Caco-2 (cell line): ENCODE results near the gene DOCK10. TPM values are rescaled to one million over a fixed set of nuclear protein-coding genes. Genes with fewer than 3 reads are reported as not detected.

Source experiments
- BruUV-seq: library from RNA; stranded (reverse); fragments of 400-500 nt; replicated peaks from 2 replicates; lab custom pipeline; 2021; lab: Mats Ljungman, UMichigan
- CTCF ChIA-PET: fragments of 300-600 bp; sonication (Branson Sonifier 250); formaldehyde crosslinking; loops from one replicate; lab custom pipeline; 2022; ENCODE audit warnings: antibody characterized with exemption; lab: Charles Lee
- POLR2A ChIA-PET: fragments of 300-600 bp; sonication (Branson Sonifier 250); formaldehyde crosslinking; loops from one replicate; lab custom pipeline; 2022; ENCODE audit warnings: antibody characterized with exemption; lab: Charles Lee
- DNase-seq, 2 experiments: peaks; one replicate each; pipeline versions ENCODE4 v3.0.0 to v3.0.0-alpha.2; 2020 to 2022
- H3K27me3 ChIP-seq: replicated peaks from 2 replicates; pipeline ENCODE4 v1.6.0; 2011; ENCODE audit warnings: low read length; ENCODE audit not compliant: control insufficient read depth, insufficient read depth
- H3K36me3 ChIP-seq: 2 replicates; pipeline ENCODE4 v1.5.1; 2011; ENCODE audit warnings: low read length; ENCODE audit not compliant: control insufficient read depth, insufficient read depth
- H3K4me1 ChIP-seq: fragments of 250-450 bp; sonication (Bioruptor Pico); 2 replicates; pipeline ENCODE4 v1.5.1; 2020; ENCODE audit warnings: mild to moderate bottlenecking
- H3K4me3 ChIP-seq: 2 replicates; pipeline ENCODE4 v1.5.1; 2011; ENCODE audit warnings: low read depth, mild to moderate bottlenecking, control low read depth, low read length
- H3K9me3 ChIP-seq: fragments of 250-450 bp; sonication (Bioruptor Pico); 2 replicates; pipeline ENCODE4 v1.5.1; 2020; ENCODE audit warnings: mild to moderate bottlenecking, moderate library complexity
- H3K27ac Mint-ChIP-seq: one replicate; pipeline ENCODE4 v1.8.0; 2022; ENCODE audit warnings: mixed read lengths; ENCODE audit not compliant: unreplicated experiment
- H3K27me3 Mint-ChIP-seq: one replicate; pipeline ENCODE4 v1.8.0; 2022; ENCODE audit warnings: mixed read lengths; ENCODE audit not compliant: insufficient read depth, unreplicated experiment
- H3K36me3 Mint-ChIP-seq: one replicate; pipeline ENCODE4 v1.8.0; 2022; ENCODE audit warnings: mild to moderate bottlenecking, mixed read lengths; ENCODE audit not compliant: insufficient read depth, unreplicated experiment
- H3K4me1 Mint-ChIP-seq: one replicate; pipeline ENCODE4 v1.8.0; 2022; ENCODE audit warnings: low read depth, mixed read lengths; ENCODE audit not compliant: unreplicated experiment
- H3K4me3 Mint-ChIP-seq: one replicate; pipeline ENCODE4 v1.8.0; 2022; ENCODE audit warnings: mild to moderate bottlenecking, moderate library complexity, mixed read lengths; ENCODE audit not compliant: unreplicated experiment
- H3K9me3 Mint-ChIP-seq: one replicate; pipeline ENCODE4 v1.8.0; 2022; ENCODE audit warnings: mixed read lengths; ENCODE audit not compliant: unreplicated experiment
- intact Hi-C: fragments of 100-400 bp; cut with micrococcal nuclease; formaldehyde crosslinking; loops from one replicate; pipeline ENCODE4 v1.10.0; 2022; ENCODE audit not compliant: unreplicated experiment
- total RNA-seq: library from RNA; stranded (reverse); gene quantifications from 2 replicates; pipeline ENCODE4 v1.2.3, GENCODE V29; 2022
- TF ChIP-seq, protein P1 (sequence below), 2 experiments: fragments of 200-600 bp in 1 of 2; IDR thresholded peaks; 1 replicate in 1 of 2; 2 replicates in 1 of 2; pipeline versions ENCODE4 v1.5.1 to v1.8.0; 2011 to 2022; ENCODE audit warnings: antibody characterized with exemption in 1 of 2, control low read depth in 1 of 2, inconsistent platforms in 1 of 2, low read depth in 1 of 2, low read length in 1 of 2, mild to moderate bottlenecking in 1 of 2, moderate library complexity in 1 of 2; ENCODE audit not compliant: insufficient read depth in 1 of 2, severe bottlenecking in 1 of 2, unreplicated experiment in 1 of 2

The DOCK10 gene
- total RNA-seq, 1 experiment from 2014 or later = not detected

DNA sequence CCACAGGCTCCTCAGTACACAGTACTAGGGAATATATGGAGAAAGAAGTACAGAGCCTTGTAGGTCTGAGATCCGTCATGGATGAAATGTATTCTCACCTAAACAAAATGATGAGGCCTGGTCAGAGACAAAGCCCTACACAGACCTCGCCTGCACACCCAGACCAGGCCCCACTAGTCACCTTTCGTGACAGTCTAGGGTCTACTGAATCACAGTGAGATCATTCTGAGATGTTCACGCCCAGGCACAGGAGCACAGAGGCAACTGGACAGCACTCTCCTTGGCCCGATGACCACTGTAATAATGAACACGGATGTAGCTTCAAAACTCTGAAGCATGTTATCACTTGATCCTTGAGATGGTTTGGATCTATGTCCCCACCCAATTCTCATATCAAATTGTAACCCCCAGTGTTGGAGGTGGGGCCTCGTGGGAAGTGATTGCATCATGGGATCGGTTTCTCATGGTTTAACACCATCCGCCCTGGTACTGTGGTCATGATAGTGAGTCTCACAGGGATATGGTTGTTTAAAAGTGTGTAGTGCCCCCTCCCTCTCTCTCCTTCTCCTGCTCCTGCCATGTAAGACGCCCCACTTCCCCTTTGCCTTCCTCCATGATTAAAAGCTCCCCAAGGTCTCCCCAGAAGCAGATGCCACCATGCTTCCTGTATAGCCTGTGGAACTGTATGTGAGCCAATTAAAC lies 15.1 kb downstream of the DOCK10 start:
- no peaks in the 10 kb centered on the region for H3K36me3 ChIP-seq
- no peaks in the 10 kb centered on the region for H3K27me3 ChIP-seq
- DNase-seq = no peak
- Mint-ChIP-seq H3K4me3 (no peak overlapping the region), H3K36me3 (no peaks in the 10 kb centered on the region), H3K27me3 (peaks cover 6% of the 10 kb centered on the region), H3K4me1 (no peaks in the 10 kb centered on the region), H3K27ac (no peak overlapping the region), H3K9me3 (no peaks in the 10 kb centered on the region)
- H3K4me1 ChIP-seq = no peaks in the 10 kb centered on the region
- intact Hi-C loops = no loop called here
- H3K9me3 ChIP-seq = no peaks in the 10 kb centered on the region
- ChIA-PET CTCF (interaction anchor here (0.6 kb wide), 1 partner anchor 1775 kb away, joined by 4 read pairs; no protein-coding TSS in a partner anchor), POLR2A (no interaction called here)
- no peak overlapping the region for H3K4me3 ChIP-seq
- TF ChIP-seq, protein P1, sequence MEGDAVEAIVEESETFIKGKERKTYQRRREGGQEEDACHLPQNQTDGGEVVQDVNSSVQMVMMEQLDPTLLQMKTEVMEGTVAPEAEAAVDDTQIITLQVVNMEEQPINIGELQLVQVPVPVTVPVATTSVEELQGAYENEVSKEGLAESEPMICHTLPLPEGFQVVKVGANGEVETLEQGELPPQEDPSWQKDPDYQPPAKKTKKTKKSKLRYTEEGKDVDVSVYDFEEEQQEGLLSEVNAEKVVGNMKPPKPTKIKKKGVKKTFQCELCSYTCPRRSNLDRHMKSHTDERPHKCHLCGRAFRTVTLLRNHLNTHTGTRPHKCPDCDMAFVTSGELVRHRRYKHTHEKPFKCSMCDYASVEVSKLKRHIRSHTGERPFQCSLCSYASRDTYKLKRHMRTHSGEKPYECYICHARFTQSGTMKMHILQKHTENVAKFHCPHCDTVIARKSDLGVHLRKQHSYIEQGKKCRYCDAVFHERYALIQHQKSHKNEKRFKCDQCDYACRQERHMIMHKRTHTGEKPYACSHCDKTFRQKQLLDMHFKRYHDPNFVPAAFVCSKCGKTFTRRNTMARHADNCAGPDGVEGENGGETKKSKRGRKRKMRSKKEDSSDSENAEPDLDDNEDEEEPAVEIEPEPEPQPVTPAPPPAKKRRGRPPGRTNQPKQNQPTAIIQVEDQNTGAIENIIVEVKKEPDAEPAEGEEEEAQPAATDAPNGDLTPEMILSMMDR (IDR thresholded peaks at IDR 0.05; ENCODE audit: insufficient read depth in 1 of 2, low read depth in 1 of 2, low read length in 1 of 2, severe bottlenecking in 1 of 2, unreplicated experiment in 1 of 2) = no peak
- no TSS peak for BruUV-seq

DNA sequence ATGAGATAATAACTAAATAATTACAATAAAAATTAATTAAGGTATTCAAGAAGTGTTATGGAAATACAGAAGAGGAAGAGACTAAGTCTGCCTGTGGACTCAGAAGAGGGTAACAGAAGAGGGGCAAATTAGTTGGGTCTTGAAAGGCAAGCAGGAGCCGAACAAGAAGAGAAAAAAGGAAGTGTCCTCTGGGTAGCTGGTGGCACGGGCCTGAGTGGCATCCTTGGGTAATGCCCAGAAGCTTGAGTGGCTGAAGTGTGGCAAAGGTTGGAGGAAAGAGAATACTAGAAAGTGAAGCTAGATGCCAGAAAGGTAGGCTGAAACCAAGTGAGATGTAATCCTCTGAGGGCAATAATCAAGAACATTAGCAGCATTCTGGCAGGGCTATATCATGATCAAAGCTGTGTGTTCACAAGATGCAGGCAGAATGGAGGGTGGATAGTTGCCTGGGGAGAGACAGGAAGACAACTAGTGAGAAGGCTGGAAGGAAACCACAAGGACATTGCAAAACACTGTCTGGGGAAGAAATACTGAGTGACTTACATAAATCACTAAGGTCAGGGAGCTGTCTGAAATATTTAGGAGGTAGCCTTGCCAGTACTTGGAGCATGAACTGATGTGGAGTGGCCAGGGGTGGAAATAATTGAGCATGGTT lies 16.2 kb downstream of the DOCK10 start:
- H3K27ac Mint-ChIP-seq = no peak overlapping the region
- ChIA-PET CTCF (no interaction called here), POLR2A (no interaction called here)
- no peaks in the 10 kb centered on the region for H3K4me1 Mint-ChIP-seq
- Histone ChIP-seq H3K4me1 (no peaks in the 10 kb centered on the region), H3K4me3 (no peak overlapping the region), H3K9me3 (no peaks in the 10 kb centered on the region), H3K36me3 (no peaks in the 10 kb centered on the region), H3K27me3 (no peaks in the 10 kb centered on the region)
- intact Hi-C loops = no loop called here
- no TSS peak for BruUV-seq
- H3K36me3 Mint-ChIP-seq = no peaks in the 10 kb centered on the region
- TF ChIP-seq, protein P1 (IDR thresholded peaks at IDR 0.05; ENCODE audit: insufficient read depth in 1 of 2, low read depth in 1 of 2, low read length in 1 of 2, severe bottlenecking in 1 of 2, unreplicated experiment in 1 of 2) = no peak
- DNase-seq = no peak
- H3K9me3 Mint-ChIP-seq = no peaks in the 10 kb centered on the region
- no peak overlapping the region for H3K4me3 Mint-ChIP-seq
- peaks cover 6% of the 10 kb centered on the region for H3K27me3 Mint-ChIP-seq

DNA sequence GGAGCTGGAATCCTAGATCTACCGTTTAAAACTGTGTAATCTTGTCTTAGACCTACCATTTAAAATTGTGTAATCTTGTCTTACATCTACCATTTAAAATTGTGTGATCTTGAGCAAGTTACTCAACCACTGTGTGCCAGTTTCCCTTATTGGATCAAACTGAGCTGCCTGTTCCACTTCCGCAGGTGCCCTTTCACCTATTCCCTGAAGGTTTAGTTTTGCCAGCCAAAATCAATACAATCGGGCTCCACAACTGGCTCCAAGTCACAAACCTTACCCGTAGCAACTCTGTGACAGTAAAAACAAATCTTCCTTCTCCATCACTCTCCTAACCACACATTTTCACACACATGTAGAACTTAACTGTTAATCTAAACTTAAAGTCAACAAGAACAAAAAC lies 20.1 kb downstream of the DOCK10 start:
- Histone ChIP-seq H3K27me3 (no peaks in the 10 kb centered on the region), H3K9me3 (no peaks in the 10 kb centered on the region), H3K36me3 (no peaks in the 10 kb centered on the region), H3K4me3 (no peak overlapping the region), H3K4me1 (no peaks in the 10 kb centered on the region)
- POLR2A ChIA-PET = no interaction called here
- TF ChIP-seq, protein P1 (IDR thresholded peaks at IDR 0.05; ENCODE audit: insufficient read depth in 1 of 2, low read depth in 1 of 2, low read length in 1 of 2, severe bottlenecking in 1 of 2, unreplicated experiment in 1 of 2) = no peak
- BruUV-seq = no TSS peak
- intact Hi-C loops = no loop called here
- no peak overlapping the region for H3K27ac Mint-ChIP-seq
- CTCF ChIA-PET = no interaction called here
- no peak for DNase-seq
- H3K9me3 Mint-ChIP-seq = no peaks in the 10 kb centered on the region
- H3K4me3 Mint-ChIP-seq = no peak overlapping the region
- no peaks in the 10 kb centered on the region for H3K4me1 Mint-ChIP-seq
- H3K27me3 Mint-ChIP-seq = peaks cover 6% of the 10 kb centered on the region
- H3K36me3 Mint-ChIP-seq = no peaks in the 10 kb centered on the region
